ENCODE data around the gene GPHN. TPM values are rescaled to one million over a fixed set of nuclear protein-coding genes. Genes with fewer than 3 reads are reported as not detected.

GPHN gene
- total and polyA plus RNA-seq, 2 of the 8 experiments (the other 6 are each of a cell fraction or from before 2014, with no cell fraction given) = 6.0 to 16.0 TPM

GRCh38 chr14:66472251-66472650 is 35.7 kb upstream of the GPHN start:
- Histone ChIP-seq H3K36me3 (ENCODE audit: control insufficient read depth in 2 of 4, insufficient read depth in 4 of 4, low read length in 3 of 4) (peaks cover 0 to 3% (median 0%) of the 10 kb centered on the region in 4 experiments; a peak in 2 of 8 replicates), H4K8ac (ENCODE audit: extremely low read depth, insufficient read depth, low read length) (no peak overlapping the region), H3K4me3 (ENCODE audit: extremely low read depth in 1 of 4, insufficient read depth in 2 of 4, low read depth in 3 of 4, low read length in 4 of 4) (no peak overlapping the region), H2BK120ac (replicated peaks; ENCODE audit: low read depth, low read length) (no peak overlapping the region), H4K91ac (replicated peaks; ENCODE audit: insufficient read length, low read length) (no peak overlapping the region), H2BK20ac (ENCODE audit: low read length) (no peak overlapping the region), H3K79me2 (ENCODE audit: control insufficient read depth in 1 of 2, insufficient read depth in 2 of 2, low read length in 2 of 2) (no peaks in the 10 kb centered on the region), H3K4me2 (ENCODE audit: insufficient read depth in 1 of 2, low read depth in 2 of 2, low read length in 2 of 2) (no peak overlapping the region), H3K18ac (ENCODE audit: extremely low read depth, low read length) (no peak overlapping the region), H3K9me3 (ENCODE audit: insufficient read depth in 2 of 2, low read depth in 1 of 2, low read length in 1 of 2) (peaks cover 14 to 24% of the 10 kb centered on the region in 2 experiments), H4K5ac (ENCODE audit: insufficient read length, low read depth, low read length) (no peak overlapping the region), H3K9ac (replicated peaks in 1 of 4; ENCODE audit: extremely low read depth in 1 of 4, low read depth in 3 of 4, low read length in 3 of 4) (no peak overlapping the region), H2BK15ac (ENCODE audit: low read length) (no peak overlapping the region), H3K14ac (ENCODE audit: insufficient read length) (no peak overlapping the region), H3K27me3 (replicated peaks in 1 of 4; ENCODE audit: control insufficient read depth in 3 of 4, extremely low read depth in 1 of 4, insufficient read depth in 3 of 4, low read length in 3 of 4) (no peaks in the 10 kb centered on the region), H2BK12ac (ENCODE audit: low read depth, low read length) (no peak overlapping the region), H4K20me1 (replicated peaks in 1 of 2; ENCODE audit: control insufficient read depth in 1 of 2, insufficient read depth in 2 of 2, low read length in 2 of 2) (no peaks in the 10 kb centered on the region), H3K27ac (ENCODE audit: low read depth, low read length) (no peak overlapping the region), H3K4ac (replicated peaks; ENCODE audit: insufficient read length, low read depth, low read length) (no peak overlapping the region), H3K56ac (replicated peaks; ENCODE audit: insufficient read length, low read depth, low read length) (no peak overlapping the region), H2AFZ (ENCODE audit: low read length) (no peak overlapping the region), H3K79me1 (ENCODE audit: low read depth, low read length) (no peaks in the 10 kb centered on the region), H3K23ac (ENCODE audit: insufficient read length) (no peak overlapping the region), H2AK5ac (ENCODE audit: low read depth, low read length) (no peak overlapping the region), H3K4me1 (replicated peaks in 1 of 4; ENCODE audit: control insufficient read depth in 3 of 4, insufficient read depth in 4 of 4, low read length in 3 of 4) (no peaks in the 10 kb centered on the region), H3K23me2 (ENCODE audit: low read depth, low read length) (no peaks in the 10 kb centered on the region), H2BK5ac (ENCODE audit: low read depth, low read length) (no peak overlapping the region)
- ChIA-PET CTCF (ENCODE audit: partially characterized antibody) (interaction anchor here (0.7 kb wide), 1 partner anchor 513 kb away, joined by 3 read pairs; no protein-coding TSS in a partner anchor), POLR2A (ENCODE audit: partially characterized antibody) (interaction anchor here (0.7 kb wide), 1 partner anchor 145 kb away, joined by 3 read pairs; no protein-coding TSS in a partner anchor)
- no peak for DNase-seq (ENCODE audit: low read depth in 1 of 2, low spot score in 2 of 2)
- no peak for FAIRE-seq
- TF ChIP-seq CHD7 (IDR thresholded peaks at IDR 0.05; ENCODE audit: insufficient replicate concordance, low read length) = no peak

All from H1 (cell line).